Right lobe of liver (tissue), 4 donors: ENCODE results near the gene BEST4.

Source experiments
- POLR2A ChIP-seq: fragments of 450-650 bp; IDR thresholded peaks from one replicate; pipeline ENCODE4 v1.6.1; 2017; ENCODE audit warnings: antibody characterized with exemption, mild to moderate bottlenecking
- TF ChIP-seq, protein P1 (sequence below), 4 donors: fragments of 200-600 bp in 3 of 4; fragments of 450-650 bp in 1 of 4; IDR thresholded peaks; one replicate each; pipeline versions ENCODE4 v1.5.1 to v1.8.0; 2016 to 2022; ENCODE audit warnings: antibody characterized with exemption in 4 of 4, mild to moderate bottlenecking in 2 of 4
- donor health status: DM: no; HTN: no; CAD: no.
- donor health status: DM: no; HTN: no; CAD: no.
- donor health status: DM: no; HTN: yes; CAD: no.

GRCh38 chr1:44733784-44734183 lies 54.2 kb downstream of the BEST4 start:
- TF ChIP-seq POLR2A = no peak
- TF ChIP-seq, protein P1, sequence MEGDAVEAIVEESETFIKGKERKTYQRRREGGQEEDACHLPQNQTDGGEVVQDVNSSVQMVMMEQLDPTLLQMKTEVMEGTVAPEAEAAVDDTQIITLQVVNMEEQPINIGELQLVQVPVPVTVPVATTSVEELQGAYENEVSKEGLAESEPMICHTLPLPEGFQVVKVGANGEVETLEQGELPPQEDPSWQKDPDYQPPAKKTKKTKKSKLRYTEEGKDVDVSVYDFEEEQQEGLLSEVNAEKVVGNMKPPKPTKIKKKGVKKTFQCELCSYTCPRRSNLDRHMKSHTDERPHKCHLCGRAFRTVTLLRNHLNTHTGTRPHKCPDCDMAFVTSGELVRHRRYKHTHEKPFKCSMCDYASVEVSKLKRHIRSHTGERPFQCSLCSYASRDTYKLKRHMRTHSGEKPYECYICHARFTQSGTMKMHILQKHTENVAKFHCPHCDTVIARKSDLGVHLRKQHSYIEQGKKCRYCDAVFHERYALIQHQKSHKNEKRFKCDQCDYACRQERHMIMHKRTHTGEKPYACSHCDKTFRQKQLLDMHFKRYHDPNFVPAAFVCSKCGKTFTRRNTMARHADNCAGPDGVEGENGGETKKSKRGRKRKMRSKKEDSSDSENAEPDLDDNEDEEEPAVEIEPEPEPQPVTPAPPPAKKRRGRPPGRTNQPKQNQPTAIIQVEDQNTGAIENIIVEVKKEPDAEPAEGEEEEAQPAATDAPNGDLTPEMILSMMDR (IDR thresholded peaks at IDR 0.05) = no peak
